ENCODE measurements around the gene DUSP7. TPM values are rescaled to one million over a fixed set of nuclear protein-coding genes. Genes with fewer than 3 reads are reported as not detected.

DUSP7 gene
- total and polyA plus RNA-seq, 2 donors from 2014 or later: 10.1 to 19.8 TPM

DNA sequence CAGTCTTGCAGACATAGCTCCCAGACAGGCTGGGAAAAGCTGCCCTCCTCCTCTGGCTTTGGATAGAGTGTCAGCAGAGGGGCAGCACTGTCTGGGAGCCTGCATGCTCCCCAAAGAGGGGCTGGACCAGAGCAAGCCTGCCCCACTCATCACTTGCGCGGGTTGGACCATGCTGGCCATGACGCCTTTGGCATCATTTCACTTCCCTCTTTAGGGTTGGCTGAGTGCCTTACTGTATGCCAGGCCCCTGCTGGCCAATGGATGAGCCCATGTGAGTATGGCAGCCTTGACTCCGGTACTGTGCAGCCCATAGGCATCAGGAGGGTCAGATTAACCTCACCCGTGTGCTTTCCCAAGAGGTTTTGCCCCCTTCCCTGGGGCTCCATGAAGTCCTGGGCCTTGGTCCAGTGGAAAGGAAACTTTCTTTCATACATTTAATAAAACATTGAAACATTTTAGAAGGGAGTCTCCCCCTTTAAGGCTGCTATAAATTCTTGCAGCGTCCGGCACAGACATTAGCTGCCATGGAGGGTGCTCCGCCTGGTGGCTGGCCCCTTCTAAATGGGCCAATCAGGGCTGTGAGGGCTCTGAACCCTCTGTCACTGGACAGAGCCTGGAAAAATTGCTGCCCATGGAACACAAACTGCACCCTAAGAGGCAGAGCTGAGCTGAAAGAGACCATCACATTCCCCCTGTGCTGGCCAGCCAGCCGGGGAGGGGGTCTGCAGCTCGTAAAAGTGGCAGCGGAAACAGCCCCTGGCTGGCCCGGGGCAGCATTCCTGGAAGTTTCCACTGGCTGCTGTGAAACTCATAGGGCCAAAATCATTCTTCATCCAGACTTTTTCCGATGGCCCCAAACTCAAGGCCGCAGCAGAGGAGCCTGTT, 20.8 kb upstream of the DUSP7 start:
- H3K27ac ChIP-seq (ENCODE audit: low read depth in 2 of 2, low read length in 2 of 2): no peak overlapping the region
- no peaks in the 10 kb centered on the region for H3K9me3 ChIP-seq (ENCODE audit: control insufficient read depth in 2 of 3, insufficient read depth in 1 of 3, low read length in 3 of 3)
- TF ChIP-seq, protein P1, sequence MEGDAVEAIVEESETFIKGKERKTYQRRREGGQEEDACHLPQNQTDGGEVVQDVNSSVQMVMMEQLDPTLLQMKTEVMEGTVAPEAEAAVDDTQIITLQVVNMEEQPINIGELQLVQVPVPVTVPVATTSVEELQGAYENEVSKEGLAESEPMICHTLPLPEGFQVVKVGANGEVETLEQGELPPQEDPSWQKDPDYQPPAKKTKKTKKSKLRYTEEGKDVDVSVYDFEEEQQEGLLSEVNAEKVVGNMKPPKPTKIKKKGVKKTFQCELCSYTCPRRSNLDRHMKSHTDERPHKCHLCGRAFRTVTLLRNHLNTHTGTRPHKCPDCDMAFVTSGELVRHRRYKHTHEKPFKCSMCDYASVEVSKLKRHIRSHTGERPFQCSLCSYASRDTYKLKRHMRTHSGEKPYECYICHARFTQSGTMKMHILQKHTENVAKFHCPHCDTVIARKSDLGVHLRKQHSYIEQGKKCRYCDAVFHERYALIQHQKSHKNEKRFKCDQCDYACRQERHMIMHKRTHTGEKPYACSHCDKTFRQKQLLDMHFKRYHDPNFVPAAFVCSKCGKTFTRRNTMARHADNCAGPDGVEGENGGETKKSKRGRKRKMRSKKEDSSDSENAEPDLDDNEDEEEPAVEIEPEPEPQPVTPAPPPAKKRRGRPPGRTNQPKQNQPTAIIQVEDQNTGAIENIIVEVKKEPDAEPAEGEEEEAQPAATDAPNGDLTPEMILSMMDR (IDR thresholded peaks at IDR 0.05; ENCODE audit: borderline replicate concordance, extremely low read depth, insufficient read depth): no peak
- H3K36me3 ChIP-seq (ENCODE audit: control insufficient read depth in 2 of 3, insufficient read depth in 3 of 3, low read length in 3 of 3): no peaks in the 10 kb centered on the region
- H3K4me1 ChIP-seq (ENCODE audit: control insufficient read depth in 2 of 3, insufficient read depth in 2 of 3, low read depth in 1 of 3, low read length in 3 of 3): peaks cover 0 to 4% (median 0%) of the 10 kb centered on the region in 3 donors
- intact Hi-C loops (cut with DNase I): no loop called here
- FAIRE-seq (no peak), DNase-seq (peak in 3 of 5 donors; percentile 61 to 84 (median 71))
- H3K4me3 ChIP-seq (ENCODE audit: low read length in 3 of 3): no peak overlapping the region
- no peaks in the 10 kb centered on the region for H3K27me3 ChIP-seq (ENCODE audit: control insufficient read depth, insufficient read depth, low read length)
- H3K9ac ChIP-seq (ENCODE audit: low read length in 3 of 3): no peak overlapping the region

DNA sequence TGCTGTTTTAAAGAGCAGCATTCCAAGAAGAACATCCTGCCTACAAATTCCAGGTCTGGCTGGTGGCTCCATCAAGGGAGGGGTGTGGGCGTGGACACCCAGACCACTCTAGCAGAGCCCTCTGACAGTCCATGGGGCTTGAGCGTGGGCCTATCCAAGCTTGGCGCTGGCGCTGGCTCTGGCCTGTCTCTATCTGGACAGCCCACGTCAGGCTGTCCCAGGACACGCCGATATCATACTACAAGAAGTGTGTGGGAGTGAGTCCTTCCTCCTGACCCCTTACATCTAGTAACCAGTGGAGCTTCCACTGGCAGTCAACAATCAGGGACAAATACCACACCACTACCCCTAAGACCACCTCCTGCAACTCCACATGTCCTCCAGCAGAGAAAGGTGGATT, 17.1 kb upstream of the DUSP7 start:
- H3K4me3 ChIP-seq (ENCODE audit: low read length in 3 of 3): no peak overlapping the region
- TF ChIP-seq, protein P1 (IDR thresholded peaks at IDR 0.05; ENCODE audit: borderline replicate concordance, extremely low read depth, insufficient read depth): no peak
- intact Hi-C loops (cut with DNase I): no loop called here
- no peak overlapping the region for H3K27ac ChIP-seq (ENCODE audit: low read depth in 2 of 2, low read length in 2 of 2)
- no peaks in the 10 kb centered on the region for H3K27me3 ChIP-seq (ENCODE audit: control insufficient read depth, insufficient read depth, low read length)
- no peaks in the 10 kb centered on the region for H3K36me3 ChIP-seq (ENCODE audit: control insufficient read depth in 2 of 3, insufficient read depth in 3 of 3, low read length in 3 of 3)
- H3K9me3 ChIP-seq (ENCODE audit: control insufficient read depth in 2 of 3, insufficient read depth in 1 of 3, low read length in 3 of 3): no peaks in the 10 kb centered on the region
- no peak overlapping the region for H3K9ac ChIP-seq (ENCODE audit: low read length in 3 of 3)
- peaks cover 0 to 4% (median 2%) of the 10 kb centered on the region in 3 donors for H3K4me1 ChIP-seq (ENCODE audit: control insufficient read depth in 2 of 3, insufficient read depth in 2 of 3, low read depth in 1 of 3, low read length in 3 of 3)
- peak in 2 of 5 donors; percentile 52 to 56 for DNase-seq
- FAIRE-seq: no peak

DNA sequence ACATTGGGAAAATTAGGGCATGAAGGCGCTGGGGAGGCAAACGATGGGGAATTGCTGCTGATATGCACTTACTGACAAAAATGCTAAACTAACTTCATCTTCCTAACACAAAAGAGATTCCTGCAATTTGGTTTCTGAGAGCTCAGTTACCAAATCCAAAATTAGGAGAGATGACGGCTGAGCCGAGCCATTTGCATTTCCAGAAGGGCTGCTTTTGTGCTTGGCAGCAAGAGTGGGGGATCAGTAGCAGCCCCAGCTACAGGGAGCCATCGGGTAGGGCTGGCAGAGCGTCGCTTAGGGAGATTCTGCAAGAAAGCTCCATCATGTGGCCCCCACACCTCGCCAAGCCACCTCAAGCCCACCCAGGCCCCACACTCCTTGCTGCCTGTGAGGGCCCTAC, 16.1 kb upstream of the DUSP7 start:
- intact Hi-C loops (cut with DNase I): no loop called here
- no peak for DNase-seq
- FAIRE-seq: no peak
- Histone ChIP-seq H3K9ac (ENCODE audit: low read length in 3 of 3) (no peak overlapping the region), H3K36me3 (ENCODE audit: control insufficient read depth in 2 of 3, insufficient read depth in 3 of 3, low read length in 3 of 3) (no peaks in the 10 kb centered on the region), H3K4me3 (ENCODE audit: low read length in 3 of 3) (no peak overlapping the region), H3K27ac (ENCODE audit: low read depth in 2 of 2, low read length in 2 of 2) (no peak overlapping the region), H3K4me1 (ENCODE audit: control insufficient read depth in 2 of 3, insufficient read depth in 2 of 3, low read depth in 1 of 3, low read length in 3 of 3) (peaks cover 0 to 2% (median 0%) of the 10 kb centered on the region in 3 donors), H3K9me3 (ENCODE audit: control insufficient read depth in 2 of 3, insufficient read depth in 1 of 3, low read length in 3 of 3) (no peaks in the 10 kb centered on the region), H3K27me3 (ENCODE audit: control insufficient read depth, insufficient read depth, low read length) (no peaks in the 10 kb centered on the region)
- TF ChIP-seq, protein P1 (IDR thresholded peaks at IDR 0.05; ENCODE audit: borderline replicate concordance, extremely low read depth, insufficient read depth): no peak
